ENCODE results near the gene CFTR.
"Not testable (repeated sequence)": the region's sequence is repeated elsewhere in the genome, so short reads cannot be mapped to it uniquely, and the experiment has no call there.

CFTR gene

DNA sequence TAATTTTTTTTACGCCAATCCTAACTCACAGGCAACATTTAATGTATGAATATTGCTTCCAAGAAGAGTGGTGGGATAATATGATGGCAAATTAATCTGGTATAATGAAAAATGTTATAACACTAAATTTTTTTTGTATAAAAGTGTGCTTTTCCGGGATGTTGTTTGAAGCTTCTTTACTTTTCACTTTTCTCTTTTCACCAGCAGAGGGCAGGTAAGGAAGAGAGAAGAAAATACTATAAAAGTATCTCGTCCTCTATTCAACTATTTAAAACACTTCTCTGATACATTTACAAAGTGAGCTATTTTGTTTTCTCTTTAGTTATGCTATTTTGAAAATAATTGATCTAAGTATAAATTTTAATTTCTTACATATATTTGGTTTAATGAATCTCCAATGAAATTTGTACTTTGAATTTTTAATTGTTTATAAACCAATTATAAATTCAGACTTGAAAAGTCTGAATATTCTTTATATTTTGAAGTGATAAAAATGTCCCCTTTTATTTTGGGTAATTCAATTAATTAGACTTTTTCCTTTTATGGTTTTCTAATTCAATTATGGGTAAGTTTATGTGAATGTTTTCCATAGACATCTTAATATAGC lies 20.7 kb upstream of the CFTR start:
- CTCF ChIA-PET, result interaction anchor here (0.6 to 2.6 kb wide), 19 partner anchors 9 to 695 kb away, joined by 3 to 21 read pairs (median 3); no protein-coding TSS in a partner anchor
- no peaks in the 10 kb centered on the region for H3K36me3 ChIP-seq (ENCODE audit: control insufficient read depth in 2 of 2, insufficient read depth in 1 of 2, low read length in 2 of 2)
- no peaks in the 10 kb centered on the region for H3K4me1 ChIP-seq (ENCODE audit: control insufficient read depth, insufficient read depth, low read length)
- no peaks in the 10 kb centered on the region for H3K9me3 ChIP-seq (ENCODE audit: control insufficient read depth, insufficient read depth, low read depth, low read length)
- no peak overlapping the region for H3K4me3 ChIP-seq (ENCODE audit: low read depth, low read length)
- TF ChIP-seq ZNF654 (tag by site-specific recombination; IDR thresholded peaks at IDR 0.05; ENCODE audit: low read depth) (peak; percentile 57), ZNF660 (tag by site-specific recombination; IDR thresholded peaks at IDR 0.05) (0 out of 2 replicates have a peak, but pooled peaks have one; percentile 30)
- TF ChIP-seq, protein P1, sequence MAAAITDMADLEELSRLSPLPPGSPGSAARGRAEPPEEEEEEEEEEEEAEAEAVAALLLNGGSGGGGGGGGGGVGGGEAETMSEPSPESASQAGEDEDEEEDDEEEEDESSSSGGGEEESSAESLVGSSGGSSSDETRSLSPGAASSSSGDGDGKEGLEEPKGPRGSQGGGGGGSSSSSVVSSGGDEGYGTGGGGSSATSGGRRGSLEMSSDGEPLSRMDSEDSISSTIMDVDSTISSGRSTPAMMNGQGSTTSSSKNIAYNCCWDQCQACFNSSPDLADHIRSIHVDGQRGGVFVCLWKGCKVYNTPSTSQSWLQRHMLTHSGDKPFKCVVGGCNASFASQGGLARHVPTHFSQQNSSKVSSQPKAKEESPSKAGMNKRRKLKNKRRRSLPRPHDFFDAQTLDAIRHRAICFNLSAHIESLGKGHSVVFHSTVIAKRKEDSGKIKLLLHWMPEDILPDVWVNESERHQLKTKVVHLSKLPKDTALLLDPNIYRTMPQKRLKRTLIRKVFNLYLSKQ (tag by site-specific recombination; IDR thresholded peaks at IDR 0.05; ENCODE audit: borderline replicate concordance), result no peak
- POLR2A ChIA-PET, result no interaction called here
- no peak overlapping the region for H3K27ac ChIP-seq (ENCODE audit: extremely low read depth, low read depth, low read length)

DNA sequence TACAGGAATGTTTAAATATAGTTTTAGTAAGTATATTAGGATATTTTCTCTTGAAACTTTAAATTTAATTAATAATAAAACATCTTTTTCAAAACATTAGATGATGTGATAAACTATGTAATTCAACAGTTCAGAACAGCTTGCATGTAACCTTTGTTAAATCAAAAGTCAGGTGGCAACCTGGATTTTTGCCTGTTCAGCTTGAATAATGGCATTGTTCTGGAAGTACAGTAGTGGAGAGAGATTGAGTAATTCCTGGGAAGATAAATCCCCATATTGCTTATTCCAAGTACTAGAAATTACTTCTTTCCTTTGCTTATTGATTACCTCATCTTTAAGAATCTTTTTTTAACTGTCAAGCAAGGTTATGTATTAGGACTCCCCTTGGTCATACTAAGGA lies 20.1 kb upstream of the CFTR start:
- TF ChIP-seq ZNF335 (tag by site-specific recombination; conservative IDR thresholded peaks at IDR 0.05) (no peak), ZNF426 (tag by site-specific recombination; IDR thresholded peaks at IDR 0.05) (no peak), ZNF707 (tag by site-specific recombination; IDR thresholded peaks at IDR 0.05) (no peak), ZNF664 (tag by site-specific recombination; IDR thresholded peaks at IDR 0.05) (no peak), ZNF501 (tag by site-specific recombination; IDR thresholded peaks at IDR 0.05) (no peak), ZNF560 (tag by site-specific recombination; IDR thresholded peaks at IDR 0.05; ENCODE audit: borderline replicate concordance) (no peak)
- H3K9me3 ChIP-seq (ENCODE audit: control insufficient read depth, insufficient read depth, low read depth, low read length), result no peaks in the 10 kb centered on the region
- ChIA-PET POLR2A (no interaction called here), CTCF (interaction anchor here (0.6 to 2.6 kb wide), 17 partner anchors 10 to 694 kb away, joined by 3 to 21 read pairs (median 3); no protein-coding TSS in a partner anchor)
- no peak overlapping the region for H3K4me3 ChIP-seq (ENCODE audit: low read depth, low read length)
- no peaks in the 10 kb centered on the region for H3K4me1 ChIP-seq (ENCODE audit: control insufficient read depth, insufficient read depth, low read length)
- no peaks in the 10 kb centered on the region for H3K36me3 ChIP-seq (ENCODE audit: control insufficient read depth in 2 of 2, insufficient read depth in 1 of 2, low read length in 2 of 2)
- no peak overlapping the region for H3K27ac ChIP-seq (ENCODE audit: extremely low read depth, low read depth, low read length)

DNA sequence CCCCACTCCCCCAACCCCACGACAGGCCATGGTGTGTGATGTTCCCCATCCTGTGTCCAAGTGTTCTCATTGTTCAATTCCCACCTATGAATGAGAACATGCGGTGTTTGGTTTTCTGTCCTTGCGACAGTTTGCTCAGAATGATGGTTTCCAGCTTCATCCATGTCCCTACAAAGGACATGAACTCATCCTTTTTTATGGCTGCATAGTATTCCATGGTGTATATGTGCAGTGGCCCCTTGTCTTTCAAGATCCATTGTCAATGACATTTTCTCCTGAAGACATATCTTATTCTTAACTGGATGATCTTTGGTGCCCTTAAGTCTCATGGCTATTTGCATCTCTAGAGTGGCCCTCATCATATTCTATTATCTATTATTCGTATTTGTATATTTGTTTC lies 19.0 kb upstream of the CFTR start:
- H3K4me3 ChIP-seq (ENCODE audit: low read depth, low read length); POLR2A ChIA-PET; H3K9me3 ChIP-seq (ENCODE audit: control insufficient read depth, insufficient read depth, low read depth, low read length); H3K36me3 ChIP-seq (ENCODE audit: control insufficient read depth in 2 of 2, insufficient read depth in 1 of 2, low read length in 2 of 2); H3K4me1 ChIP-seq (ENCODE audit: control insufficient read depth, insufficient read depth, low read length); H3K27ac ChIP-seq (ENCODE audit: extremely low read depth, low read depth, low read length): not testable (repeated sequence)
- CTCF ChIA-PET, result interaction anchor here (0.5 kb wide), 1 partner anchor 530 kb away, joined by 3 read pairs; no protein-coding TSS in a partner anchor
- peak; percentile 77 for TF ChIP-seq ZNF146 (tag by site-specific recombination; IDR thresholded peaks at IDR 0.05)

DNA sequence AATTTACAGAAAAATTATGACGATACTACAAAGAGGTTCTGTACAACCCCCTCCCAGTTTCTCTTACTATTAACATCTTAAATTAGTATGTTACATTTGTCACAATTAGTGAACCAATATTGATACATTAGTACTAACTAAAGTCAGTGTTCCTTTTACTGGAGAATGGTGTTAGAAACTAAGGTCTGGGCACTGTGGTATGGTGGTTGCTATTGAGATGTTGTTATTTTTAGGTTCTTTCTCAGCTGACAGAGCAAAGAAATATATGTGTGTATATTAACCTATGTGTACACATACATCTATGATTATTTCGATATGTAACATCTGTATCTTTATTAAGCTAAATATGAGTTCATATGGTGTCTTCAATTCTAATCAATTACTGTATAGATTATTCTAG lies 11.7 kb upstream of the CFTR start:
- H3K4me1 ChIP-seq (ENCODE audit: control insufficient read depth, insufficient read depth, low read length), result no peaks in the 10 kb centered on the region
- H3K9me3 ChIP-seq (ENCODE audit: control insufficient read depth, insufficient read depth, low read depth, low read length), result no peaks in the 10 kb centered on the region
- H3K36me3 ChIP-seq (ENCODE audit: control insufficient read depth in 2 of 2, insufficient read depth in 1 of 2, low read length in 2 of 2), result no peaks in the 10 kb centered on the region
- no peak overlapping the region for H3K27ac ChIP-seq (ENCODE audit: extremely low read depth, low read depth, low read length)
- no peak overlapping the region for H3K4me3 ChIP-seq (ENCODE audit: low read depth, low read length)
- POLR2A ChIA-PET, result no interaction called here
- CTCF ChIA-PET, result interaction anchor here (0.6 to 0.7 kb wide), 2 partner anchors 9 to 268 kb away, joined by 4 to 6 read pairs; no protein-coding TSS in a partner anchor
- TF ChIP-seq ZNF521 (tag by site-specific recombination; IDR thresholded peaks at IDR 0.05) (no peak), ZNF140 (tag by site-specific recombination; IDR thresholded peaks at IDR 0.05) (no peak), ZNF777 (tag by site-specific recombination; IDR thresholded peaks at IDR 0.05; ENCODE audit: borderline replicate concordance) (no peak), ZNF530 (tag by site-specific recombination; IDR thresholded peaks at IDR 0.05; ENCODE audit: low read depth) (no peak), KLF7 (tag by site-specific recombination; IDR thresholded peaks at IDR 0.05; ENCODE audit: borderline replicate concordance) (no peak), ZNF132 (tag by site-specific recombination; IDR thresholded peaks at IDR 0.05; ENCODE audit: borderline replicate concordance) (no peak), BCL11A (tag by site-specific recombination; IDR thresholded peaks at IDR 0.05; ENCODE audit: low read depth) (no peak), TCF7L2 (IDR thresholded peaks at IDR 0.05; ENCODE audit: borderline replicate concordance, low read depth, low read length) (no peak), GLI4 (tag by site-specific recombination; IDR thresholded peaks at IDR 0.05) (no peak), ZNF426 (tag by site-specific recombination; IDR thresholded peaks at IDR 0.05) (no peak), ZFP41 (tag by site-specific recombination; IDR thresholded peaks at IDR 0.05; ENCODE audit: borderline replicate concordance) (no peak), GLIS2 (tag by site-specific recombination; IDR thresholded peaks at IDR 0.05) (no peak), ZBTB21 (tag by site-specific recombination; IDR thresholded peaks at IDR 0.05) (no peak)
- TF ChIP-seq, protein P2, sequence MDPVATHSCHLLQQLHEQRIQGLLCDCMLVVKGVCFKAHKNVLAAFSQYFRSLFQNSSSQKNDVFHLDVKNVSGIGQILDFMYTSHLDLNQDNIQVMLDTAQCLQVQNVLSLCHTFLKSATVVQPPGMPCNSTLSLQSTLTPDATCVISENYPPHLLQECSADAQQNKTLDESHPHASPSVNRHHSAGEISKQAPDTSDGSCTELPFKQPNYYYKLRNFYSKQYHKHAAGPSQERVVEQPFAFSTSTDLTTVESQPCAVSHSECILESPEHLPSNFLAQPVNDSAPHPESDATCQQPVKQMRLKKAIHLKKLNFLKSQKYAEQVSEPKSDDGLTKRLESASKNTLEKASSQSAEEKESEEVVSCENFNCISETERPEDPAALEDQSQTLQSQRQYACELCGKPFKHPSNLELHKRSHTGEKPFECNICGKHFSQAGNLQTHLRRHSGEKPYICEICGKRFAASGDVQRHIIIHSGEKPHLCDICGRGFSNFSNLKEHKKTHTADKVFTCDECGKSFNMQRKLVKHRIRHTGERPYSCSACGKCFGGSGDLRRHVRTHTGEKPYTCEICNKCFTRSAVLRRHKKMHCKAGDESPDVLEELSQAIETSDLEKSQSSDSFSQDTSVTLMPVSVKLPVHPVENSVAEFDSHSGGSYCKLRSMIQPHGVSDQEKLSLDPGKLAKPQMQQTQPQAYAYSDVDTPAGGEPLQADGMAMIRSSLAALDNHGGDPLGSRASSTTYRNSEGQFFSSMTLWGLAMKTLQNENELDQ (tag by site-specific recombination; IDR thresholded peaks at IDR 0.05; ENCODE audit: low read depth), result no peak
- TF ChIP-seq, protein P3, sequence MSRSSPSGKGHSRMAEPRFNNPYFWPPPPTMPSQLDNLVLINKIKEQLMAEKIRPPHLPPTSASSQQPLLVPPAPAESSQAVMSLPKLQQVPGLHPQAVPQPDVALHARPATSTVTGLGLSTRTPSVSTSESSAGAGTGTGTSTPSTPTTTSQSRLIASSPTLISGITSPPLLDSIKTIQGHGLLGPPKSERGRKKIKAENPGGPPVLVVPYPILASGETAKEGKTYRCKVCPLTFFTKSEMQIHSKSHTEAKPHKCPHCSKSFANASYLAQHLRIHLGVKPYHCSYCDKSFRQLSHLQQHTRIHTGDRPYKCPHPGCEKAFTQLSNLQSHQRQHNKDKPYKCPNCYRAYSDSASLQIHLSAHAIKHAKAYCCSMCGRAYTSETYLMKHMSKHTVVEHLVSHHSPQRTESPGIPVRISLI (tag by site-specific recombination; IDR thresholded peaks at IDR 0.05), result no peak
